ENCODE results near the gene MAP7. TPM values are rescaled to one million over a fixed set of nuclear protein-coding genes. Genes with fewer than 3 reads are reported as not detected.

Gene MAP7
- total and polyA plus RNA-seq, 9 of the 15 experiments (the other 6 are each of a cell fraction or from before 2014, with no cell fraction given): 0.76 to 7.7 (median 3.9) TPM

DNA sequence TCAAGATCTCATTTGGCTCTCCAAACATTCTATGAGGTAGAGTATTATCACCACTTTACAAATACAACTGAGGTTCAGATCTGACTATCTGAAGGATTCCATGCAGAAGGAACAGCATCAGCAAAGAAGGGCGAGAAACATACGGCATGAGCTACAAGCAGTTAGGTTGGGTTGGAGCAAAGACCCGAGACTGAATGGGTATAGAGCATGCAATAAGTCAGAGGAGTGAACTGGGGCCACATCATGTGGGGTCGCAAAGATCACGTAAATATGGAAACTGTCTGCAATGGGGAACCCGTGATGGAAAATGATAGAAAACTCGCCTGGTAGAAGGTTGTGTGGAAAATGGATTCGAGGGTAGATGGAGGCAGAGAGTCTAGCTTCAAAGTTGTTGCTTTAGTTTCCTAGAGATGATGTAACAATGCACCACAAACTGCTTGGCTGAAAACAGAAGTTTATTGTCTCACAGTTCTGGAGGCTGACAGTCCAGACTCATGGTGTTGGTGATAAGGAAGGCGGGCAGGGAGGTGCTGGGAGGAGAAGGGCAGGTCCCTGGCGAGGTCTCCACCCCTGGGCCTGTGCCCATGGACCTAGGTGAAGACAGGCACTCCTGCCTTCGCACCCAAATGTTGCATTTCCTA, 216.3 kb downstream of the MAP7 start (continued):
- TF ChIP-seq PBX2 (CRISPR knock-in tag; IDR thresholded peaks at IDR 0.05; ENCODE audit: low read depth) (no peak), PBX2 (tag; conservative IDR thresholded peaks at IDR 0.05; ENCODE audit: low read depth) (peak; percentile 45; the same call in 1 of the 2 replicates), CXXC5 (CRISPR knock-in tag; IDR thresholded peaks at IDR 0.05) (peak; percentile 66), EP300 (IDR thresholded peaks at IDR 0.05; ENCODE audit: low read length) (peak; percentile 40; the same call in 1 of the 2 replicates), NCOA6 (IDR thresholded peaks at IDR 0.05) (no peak), TFE3 (CRISPR knock-in tag; IDR thresholded peaks at IDR 0.05) (no peak), ZBED1 (IDR thresholded peaks at IDR 0.05) (no peak), THRB (CRISPR knock-in tag; conservative IDR thresholded peaks at IDR 0.05) (no peak)
- TF ChIP-seq, protein P1, sequence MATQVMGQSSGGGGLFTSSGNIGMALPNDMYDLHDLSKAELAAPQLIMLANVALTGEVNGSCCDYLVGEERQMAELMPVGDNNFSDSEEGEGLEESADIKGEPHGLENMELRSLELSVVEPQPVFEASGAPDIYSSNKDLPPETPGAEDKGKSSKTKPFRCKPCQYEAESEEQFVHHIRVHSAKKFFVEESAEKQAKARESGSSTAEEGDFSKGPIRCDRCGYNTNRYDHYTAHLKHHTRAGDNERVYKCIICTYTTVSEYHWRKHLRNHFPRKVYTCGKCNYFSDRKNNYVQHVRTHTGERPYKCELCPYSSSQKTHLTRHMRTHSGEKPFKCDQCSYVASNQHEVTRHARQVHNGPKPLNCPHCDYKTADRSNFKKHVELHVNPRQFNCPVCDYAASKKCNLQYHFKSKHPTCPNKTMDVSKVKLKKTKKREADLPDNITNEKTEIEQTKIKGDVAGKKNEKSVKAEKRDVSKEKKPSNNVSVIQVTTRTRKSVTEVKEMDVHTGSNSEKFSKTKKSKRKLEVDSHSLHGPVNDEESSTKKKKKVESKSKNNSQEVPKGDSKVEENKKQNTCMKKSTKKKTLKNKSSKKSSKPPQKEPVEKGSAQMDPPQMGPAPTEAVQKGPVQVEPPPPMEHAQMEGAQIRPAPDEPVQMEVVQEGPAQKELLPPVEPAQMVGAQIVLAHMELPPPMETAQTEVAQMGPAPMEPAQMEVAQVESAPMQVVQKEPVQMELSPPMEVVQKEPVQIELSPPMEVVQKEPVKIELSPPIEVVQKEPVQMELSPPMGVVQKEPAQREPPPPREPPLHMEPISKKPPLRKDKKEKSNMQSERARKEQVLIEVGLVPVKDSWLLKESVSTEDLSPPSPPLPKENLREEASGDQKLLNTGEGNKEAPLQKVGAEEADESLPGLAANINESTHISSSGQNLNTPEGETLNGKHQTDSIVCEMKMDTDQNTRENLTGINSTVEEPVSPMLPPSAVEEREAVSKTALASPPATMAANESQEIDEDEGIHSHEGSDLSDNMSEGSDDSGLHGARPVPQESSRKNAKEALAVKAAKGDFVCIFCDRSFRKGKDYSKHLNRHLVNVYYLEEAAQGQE (IDR thresholded peaks at IDR 0.05; ENCODE audit: borderline replicate concordance): no peak
- TF ChIP-seq, protein P1 (CRISPR knock-in tag; IDR thresholded peaks at IDR 0.05; ENCODE audit: low read depth): no peak
- TF ChIP-seq, protein P2, sequence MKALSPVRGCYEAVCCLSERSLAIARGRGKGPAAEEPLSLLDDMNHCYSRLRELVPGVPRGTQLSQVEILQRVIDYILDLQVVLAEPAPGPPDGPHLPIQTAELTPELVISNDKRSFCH (CRISPR knock-in tag; IDR thresholded peaks at IDR 0.05): no peak
- TF ChIP-seq, protein P2 (tag; IDR thresholded peaks at IDR 0.05): no peak
